HG02588 (cell line): Measurements from ENCODE around the gene ERCC1.

Experiments
- ATAC-seq: cut with Tn5 transposase; IDR thresholded peaks from one replicate; pipeline ENCODE4 v1.9.1; 2021; ENCODE audit warnings: mild to moderate bottlenecking, moderate library complexity; ENCODE audit not compliant: unreplicated experiment

The ERCC1 gene

DNA sequence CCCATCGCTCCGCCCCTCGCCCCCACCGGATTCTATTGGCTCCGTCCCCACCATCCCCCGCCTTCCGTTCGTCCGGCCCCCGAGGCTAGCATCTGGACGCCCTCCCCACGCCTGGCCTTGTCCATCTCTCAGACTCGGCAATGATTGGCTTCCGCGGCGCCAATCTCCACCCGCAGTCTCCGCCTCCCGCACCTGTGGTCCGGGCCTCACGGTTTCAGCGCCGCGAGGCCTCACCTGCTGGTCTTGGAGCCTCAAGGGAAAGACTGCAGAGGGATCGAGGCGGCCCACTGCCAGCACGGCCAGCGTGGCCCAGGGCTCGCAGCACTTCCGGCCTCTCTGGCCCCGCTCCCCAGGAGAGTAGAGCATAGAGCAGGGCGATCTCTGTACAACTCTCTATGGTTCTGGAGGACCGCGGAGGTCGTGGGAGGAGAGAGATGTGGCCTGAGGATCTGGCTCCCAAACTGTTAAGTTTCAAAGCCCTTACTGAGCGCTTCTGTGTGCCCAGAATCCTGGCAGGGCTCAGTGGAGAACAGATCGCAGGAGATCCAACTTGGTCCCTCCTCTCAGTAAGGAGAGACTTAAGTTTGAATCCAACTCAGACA lies at the start of gene ERCC1:
Gene ERCC1 (minus strand): TSS at position 329 of the 602 bp plus-strand sequence. CDS start 543 bp downstream, outside the sequence.
- peak; percentile 57 for ATAC-seq

DNA sequence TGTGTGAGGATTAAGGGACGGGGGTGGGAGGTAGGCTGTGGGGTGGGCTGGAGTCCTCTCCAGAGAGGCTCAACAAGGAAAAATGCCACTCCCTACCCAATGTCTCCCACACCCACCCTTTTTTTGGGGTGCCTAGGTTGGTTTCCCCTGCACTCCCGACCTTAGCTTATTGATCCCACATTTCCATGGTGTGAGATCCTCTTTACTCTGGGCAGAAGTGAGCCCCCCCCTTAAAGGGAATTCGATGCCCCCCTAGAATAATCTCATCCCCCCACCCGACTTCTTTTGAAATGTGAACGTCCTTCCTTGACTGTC lies 49.6 kb upstream of the ERCC1 start:
- ATAC-seq, result no peak

DNA sequence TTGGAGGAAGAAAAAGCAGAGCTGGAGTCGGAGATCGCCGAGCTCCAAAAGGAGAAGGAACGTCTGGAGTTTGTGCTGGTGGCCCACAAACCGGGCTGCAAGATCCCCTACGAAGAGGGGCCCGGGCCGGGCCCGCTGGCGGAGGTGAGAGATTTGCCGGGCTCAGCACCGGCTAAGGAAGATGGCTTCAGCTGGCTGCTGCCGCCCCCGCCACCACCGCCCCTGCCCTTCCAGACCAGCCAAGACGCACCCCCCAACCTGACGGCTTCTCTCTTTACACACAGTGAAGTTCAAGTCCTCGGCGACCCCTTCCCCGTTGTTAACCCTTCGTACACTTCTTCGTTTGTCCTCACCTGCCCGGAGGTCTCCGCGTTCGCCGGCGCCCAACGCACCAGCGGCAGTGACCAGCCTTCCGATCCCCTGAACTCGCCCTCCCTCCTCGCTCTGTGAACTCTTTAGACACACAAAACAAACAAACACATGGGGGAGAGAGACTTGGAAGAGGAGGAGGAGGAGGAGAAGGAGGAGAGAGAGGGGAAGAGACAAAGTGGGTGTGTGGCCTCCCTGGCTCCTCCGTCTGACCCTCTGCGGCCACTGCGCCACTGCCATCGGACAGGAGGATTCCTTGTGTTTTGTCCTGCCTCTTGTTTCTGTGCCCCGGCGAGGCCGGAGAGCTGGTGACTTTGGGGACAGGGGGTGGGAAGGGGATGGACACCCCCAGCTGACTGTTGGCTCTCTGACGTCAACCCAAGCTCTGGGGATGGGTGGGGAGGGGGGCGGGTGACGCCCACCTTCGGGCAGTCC lies 49.0 kb upstream of the ERCC1 start:
- no peak for ATAC-seq

DNA sequence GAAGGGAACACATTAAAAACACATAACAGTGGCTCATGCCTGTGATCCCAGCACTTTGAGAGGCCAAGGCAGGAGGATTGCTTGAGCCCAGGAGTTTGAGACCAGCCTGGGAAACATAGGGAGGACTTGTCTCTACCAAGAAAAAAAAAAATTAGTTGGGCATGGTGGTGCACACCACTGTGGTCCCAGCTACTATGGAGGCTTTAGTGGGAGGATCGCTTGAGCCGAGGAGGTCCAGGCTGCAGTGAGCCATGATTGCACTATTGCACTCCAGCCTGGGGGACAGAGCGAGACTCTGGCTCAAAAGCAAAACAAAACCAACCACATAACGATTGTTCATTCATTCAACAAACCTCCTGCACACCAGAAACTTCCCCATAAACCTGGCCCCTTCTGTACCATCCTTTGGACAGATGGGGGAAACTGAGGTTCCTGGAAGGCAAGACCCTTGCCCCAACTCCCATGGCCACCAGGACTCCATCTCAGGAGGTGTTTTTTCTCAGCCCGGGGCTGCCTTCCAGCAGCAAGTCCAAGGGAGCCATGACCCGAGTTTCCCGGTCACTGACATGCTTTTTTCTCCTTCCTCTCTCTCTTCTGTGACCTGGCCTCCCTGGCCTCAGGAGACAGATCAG lies 48.3 kb upstream of the ERCC1 start:
- ATAC-seq, result no peak

DNA sequence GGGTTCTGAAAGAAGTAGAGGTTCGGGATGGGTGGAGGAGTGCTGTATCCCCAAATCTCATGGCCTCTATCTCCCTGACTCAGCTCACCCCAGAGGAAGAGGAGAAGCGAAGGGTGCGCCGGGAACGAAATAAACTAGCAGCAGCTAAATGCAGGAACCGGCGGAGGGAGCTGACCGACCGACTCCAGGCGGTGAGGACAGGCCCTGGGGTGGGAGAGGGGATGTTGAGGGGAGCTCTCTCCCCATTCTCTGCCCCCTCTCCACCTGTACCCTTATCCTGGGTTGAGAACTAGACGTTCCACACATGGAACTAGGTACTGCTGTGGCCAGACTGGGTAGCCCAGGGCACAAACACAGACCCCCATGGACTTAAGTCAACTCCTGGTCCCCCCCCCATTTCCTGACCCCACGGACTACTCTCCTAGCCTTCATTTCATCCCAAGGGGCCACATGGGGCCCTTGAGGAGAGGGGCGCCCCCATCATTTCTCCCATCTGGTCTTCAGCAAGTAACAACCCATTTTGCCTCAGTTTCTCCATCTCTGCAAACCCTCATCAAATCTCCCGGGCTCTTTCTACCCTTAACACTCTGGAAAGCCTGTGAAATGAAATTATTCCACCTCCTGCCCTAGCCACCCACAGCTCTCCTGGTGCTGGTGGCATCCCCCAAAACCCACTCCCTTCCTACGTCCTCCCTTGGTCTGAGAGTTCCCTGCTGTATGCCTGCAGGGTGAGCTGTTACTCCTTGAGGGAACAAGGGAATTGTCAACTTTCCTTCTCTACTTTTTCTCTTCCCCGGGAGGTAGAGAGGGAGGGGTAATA lies 47.6 kb upstream of the ERCC1 start:
- no peak for ATAC-seq

DNA sequence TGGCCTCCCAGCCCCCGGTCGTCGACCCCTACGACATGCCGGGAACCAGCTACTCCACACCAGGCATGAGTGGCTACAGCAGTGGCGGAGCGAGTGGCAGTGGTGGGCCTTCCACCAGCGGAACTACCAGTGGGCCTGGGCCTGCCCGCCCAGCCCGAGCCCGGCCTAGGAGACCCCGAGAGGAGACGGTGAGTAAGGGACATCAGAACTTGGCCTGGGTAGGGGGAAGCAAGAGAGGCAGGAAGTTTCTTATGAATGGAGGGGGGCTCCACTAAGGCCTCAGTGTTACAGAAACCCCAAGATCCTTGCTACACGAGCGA lies 47.0 kb upstream of the ERCC1 start:
- no peak for ATAC-seq

DNA sequence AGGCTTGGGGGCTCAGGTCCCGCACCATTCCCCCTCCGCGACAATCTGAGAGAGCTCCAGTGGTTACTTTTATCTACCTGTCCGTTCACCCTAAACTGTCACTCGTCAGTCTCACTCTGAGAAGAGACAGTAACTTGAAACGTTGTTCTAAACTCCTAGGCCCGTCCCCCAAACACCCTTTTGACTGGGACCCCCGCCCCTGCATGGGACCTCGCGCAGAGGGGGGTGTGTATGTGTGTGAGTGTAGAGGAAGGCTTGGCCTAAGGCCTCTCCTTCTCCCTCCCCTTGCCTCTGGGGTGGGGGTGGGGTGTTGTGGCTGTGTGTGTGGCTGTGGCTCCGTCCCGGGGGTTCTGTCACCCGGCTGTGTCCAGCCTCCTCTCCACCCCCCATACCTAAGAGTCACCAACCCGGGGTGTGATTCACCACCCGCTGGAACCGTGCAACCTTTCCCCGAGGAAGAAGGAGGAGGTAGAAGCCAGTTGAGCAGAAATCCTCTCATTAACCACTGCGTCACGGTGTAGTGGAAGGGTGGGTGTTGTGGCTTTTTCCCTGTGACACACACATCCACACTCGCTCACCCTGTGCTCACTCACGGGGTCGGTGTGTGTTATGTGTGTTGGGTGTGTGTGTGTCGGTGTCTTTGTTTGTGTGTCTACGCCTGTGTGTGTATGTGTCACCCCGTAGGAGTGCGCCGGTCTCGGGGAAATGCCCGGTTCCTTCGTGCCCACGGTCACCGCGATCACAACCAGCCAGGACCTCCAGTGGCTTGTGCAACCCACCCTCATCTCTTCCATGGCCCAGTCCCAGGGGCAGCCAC lies 46.4 kb upstream of the ERCC1 start:
- ATAC-seq, result no peak

DNA sequence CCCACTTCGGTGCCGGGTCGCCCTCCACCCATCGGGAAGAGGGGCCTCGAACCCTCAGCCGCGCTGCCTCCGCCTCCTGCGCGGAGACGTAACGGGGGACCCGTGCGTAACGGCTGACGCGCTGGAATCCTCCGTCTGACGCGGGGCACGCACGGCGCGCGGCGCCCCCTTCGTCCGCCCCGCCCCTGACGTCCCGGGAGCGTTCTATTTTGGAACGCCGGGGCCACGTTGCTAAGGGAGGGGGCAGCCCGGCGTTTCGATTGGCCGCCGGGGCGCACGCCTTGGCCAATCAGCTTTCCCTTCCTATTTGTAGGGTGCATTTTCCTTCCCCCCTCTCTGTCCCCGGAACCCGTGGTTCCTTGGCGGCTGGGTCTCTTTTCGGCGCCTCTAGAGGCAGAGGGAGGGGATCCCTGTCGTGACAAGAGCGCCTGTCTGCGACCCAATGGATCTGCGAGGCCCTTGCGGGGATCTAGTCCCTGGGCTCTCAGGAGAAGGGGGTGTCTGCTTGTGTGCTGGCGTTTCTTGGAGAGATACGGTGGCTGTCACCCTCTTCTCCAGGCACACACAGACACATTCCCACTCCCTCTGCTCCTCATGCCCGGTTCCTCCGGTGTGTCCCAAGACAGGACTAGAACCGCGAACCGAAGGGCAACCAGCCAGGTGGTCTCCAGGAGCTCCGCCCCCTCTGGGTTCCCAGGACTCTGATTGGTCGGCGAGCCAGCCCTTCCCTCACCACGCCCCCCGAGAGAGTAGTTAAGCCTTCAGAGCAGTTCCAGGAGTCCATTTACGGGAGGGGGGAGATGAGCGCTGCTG lies 45.6 kb upstream of the ERCC1 start:
- peak; percentile 52 for ATAC-seq

DNA sequence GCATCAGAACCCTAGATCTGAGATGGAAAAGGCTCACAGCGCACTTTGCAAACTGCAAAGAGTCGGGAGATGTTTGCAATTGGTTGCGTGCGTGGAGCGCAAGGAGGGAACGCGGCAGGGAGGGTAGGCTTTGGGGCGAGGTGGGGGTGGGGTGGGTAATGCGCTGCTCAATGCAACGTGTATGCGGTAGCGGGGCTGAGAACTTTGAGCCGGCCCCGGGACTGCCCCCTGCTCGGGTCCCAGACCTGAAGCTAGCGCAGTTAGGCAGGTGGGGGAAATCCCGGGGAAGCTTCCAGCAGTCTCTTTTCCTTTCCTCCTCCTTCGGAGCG lies 45.0 kb upstream of the ERCC1 start:
- no peak for ATAC-seq

DNA sequence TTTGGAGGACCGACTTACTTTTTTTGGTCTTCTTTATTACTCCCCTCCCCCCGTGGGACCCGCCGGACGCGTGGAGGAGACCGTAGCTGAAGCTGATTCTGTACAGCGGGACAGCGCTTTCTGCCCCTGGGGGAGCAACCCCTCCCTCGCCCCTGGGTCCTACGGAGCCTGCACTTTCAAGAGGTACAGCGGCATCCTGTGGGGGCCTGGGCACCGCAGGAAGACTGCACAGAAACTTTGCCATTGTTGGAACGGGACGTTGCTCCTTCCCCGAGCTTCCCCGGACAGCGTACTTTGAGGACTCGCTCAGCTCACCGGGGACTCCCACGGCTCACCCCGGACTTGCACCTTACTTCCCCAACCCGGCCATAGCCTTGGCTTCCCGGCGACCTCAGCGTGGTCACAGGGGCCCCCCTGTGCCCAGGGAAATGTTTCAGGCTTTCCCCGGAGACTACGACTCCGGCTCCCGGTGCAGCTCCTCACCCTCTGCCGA lies 44.5 kb upstream of the ERCC1 start:
- no peak for ATAC-seq

DNA sequence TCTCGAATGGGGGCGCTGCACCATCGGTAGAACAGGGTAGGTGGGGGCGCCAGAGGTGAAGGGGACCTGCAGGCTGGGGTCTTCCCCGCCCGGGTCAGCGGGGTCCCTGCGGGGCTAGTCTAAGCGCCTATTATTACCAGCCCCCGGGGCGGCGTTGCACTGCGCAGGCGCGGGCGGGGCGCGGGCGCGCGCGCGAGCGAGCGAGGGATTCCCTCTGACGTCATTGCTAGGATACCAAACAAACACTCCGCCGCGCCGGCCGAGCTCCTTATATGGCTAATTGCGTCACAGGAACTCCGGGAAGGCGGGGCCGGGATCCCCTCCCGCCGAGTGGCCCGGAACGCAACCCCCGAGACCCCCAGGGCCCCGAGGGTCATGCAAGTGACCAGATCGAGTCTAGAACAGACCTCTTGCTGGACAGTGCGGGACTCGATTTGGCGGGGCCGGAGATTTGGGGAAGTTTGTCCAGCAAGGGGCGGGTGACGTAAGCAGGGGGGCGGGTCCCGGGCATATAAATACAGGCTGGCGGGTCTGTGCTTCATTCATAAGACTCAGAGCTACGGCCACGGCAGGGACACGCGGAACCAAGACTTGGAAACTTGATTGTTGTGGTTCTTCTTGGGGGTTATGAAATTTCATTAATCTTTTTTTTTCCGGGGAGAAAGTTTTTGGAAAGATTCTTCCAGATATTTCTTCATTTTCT lies 43.9 kb upstream of the ERCC1 start, which contains the start of gene FOSB:
Gene FOSB (plus strand): TSS at position 541 of the 703 bp plus-strand sequence. CDS start 591 bp downstream, outside the sequence.
- ATAC-seq, result peak; percentile 39

DNA sequence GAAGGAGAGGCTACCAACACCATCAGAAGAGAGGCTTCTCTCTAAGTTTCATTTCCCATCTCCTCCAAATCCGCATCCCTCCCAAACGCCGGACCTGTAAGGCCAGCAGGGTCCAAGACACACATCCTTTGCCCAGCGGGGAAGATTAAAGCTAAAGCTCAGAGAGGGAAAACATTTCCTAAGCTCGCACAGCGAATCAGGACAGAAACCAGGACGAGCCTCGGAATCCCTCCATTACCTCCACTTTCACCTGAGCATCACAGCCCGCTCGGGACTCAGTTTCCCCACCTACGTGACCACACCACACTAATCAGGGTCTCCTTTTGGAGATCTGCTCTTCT lies 43.4 kb upstream of the ERCC1 start:
- ATAC-seq, result no peak

DNA sequence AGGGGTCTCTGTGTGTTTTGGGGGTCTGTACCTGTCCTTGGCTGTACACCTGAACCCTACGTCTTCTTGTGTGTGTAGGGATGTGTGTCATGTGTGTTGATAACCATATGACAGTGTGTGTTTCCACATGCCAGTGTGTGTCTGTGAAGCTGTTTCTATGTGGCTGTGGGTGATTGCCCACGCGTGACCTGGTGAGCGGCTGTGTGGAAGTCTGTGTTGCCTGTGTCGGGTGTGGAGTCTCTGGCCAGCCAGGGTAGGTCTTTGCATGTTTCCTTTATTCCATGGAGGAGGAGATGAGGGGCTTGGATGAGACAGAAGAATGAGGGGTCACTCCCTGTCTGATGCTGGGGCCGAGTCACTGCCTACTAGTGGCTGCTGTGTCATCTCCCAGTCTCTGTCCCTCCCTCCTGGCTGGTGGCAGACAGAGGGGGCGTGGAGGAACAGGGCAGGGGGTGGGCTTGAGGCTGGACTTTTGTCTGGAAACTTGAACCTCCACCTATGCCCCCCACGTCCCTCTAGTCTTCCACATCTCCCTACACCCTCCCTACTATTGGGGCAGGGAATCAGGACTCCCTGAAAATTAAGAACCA lies 41.2 kb upstream of the ERCC1 start:
- ATAC-seq, result no peak

DNA sequence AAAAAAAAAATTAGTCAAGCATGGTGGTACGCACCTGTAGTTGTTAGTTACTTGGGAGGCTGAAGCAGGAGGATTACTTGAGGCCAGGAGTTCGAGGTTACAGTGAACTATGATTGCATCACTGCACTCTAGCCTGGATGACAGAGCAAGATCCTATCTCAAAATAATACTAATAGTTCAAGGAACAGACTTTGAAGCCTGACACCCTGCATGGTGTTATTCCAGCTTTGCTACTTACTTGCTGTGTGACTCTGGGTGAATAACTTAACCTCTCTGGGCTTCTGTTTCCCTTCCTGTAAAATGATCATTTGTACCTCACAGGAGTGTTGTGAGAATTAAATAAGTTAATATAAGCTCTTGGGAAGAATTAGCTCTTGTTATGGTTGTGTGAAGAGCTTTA lies 40.6 kb upstream of the ERCC1 start:
- ATAC-seq, result no peak

DNA sequence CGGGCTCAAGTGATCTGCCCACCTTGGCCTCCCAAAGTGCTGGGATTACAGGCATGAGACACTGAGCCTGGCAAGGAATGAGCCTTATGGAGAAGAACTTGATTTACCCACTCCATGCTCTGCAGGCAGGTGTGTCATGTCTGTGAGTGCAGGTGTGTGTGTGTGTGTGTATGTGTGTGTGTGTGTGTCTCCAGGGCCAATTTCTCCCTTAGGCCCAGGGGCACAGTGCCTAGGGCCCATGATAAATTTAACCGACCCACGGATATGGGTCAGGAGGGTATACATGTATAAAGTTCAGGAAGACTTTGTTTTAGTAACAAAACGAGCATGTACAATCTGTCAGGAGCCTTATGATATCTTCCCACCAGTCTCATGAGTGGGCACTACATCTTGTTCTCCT lies 39.5 kb upstream of the ERCC1 start:
- no peak for ATAC-seq

DNA sequence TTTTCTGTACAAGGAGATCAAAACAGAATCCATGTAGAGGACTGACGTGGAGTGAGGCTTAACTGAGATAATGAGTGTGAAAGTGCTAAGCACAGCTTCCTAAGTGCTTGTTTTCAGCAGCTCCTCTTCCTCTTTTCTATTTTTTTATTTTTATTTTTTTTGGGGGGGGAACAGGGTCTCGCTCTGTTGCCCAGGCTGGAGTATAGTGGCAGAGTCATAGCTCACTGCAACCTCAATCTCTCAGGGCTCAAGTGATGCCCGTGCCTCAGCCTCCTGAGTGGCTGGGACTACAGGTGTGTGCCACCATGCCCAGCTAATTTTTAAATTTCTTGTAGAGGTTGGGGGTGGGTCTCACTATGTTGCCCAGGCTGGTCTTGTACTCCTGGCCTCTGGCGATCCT lies 38.5 kb upstream of the ERCC1 start:
- ATAC-seq, result no peak

DNA sequence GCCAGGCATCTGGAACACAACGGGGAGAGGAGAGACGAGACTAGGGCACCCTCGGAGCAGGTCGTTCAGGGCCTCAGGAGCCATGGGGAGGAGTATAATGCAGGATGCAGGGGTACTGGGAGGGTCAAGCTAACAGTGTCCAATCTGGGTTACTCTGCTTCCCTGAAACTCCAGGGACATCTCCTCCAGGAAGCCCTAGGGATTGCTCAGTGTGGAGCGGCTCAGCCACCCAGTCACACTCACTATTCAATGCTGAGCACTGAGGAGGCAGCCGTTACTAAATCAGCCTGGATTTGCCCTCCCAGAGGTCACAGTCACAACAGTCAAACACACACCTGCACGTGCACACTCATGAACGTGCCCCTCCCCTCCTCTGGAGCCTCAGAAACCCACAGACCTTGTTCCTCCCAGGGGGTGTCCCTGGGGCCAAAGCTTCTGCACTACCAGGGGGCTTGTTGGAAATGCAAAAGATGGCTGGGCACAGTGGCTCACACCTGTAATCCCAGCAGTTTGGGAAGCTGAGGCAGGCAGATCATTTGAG lies 37.2 kb upstream of the ERCC1 start:
- ATAC-seq, result no peak

DNA sequence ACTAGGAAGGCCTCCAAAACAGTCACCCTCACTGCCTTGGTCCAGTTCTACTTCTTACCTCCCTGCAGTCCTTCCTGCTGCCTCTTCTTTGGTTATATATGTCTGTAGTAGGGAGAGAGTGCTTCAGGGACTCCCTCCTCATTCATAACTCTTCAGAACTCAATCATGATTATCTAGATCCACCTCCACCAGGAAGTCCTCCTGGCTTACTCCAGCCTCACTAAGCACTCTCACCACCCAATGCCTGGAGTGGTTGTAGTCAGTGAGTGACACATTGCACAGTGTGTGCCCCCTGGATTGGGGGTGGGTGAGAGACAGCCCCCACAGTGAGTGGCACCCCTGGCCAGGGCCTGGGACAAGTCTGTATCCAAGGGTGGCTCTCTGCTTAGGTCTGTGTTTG lies 34.1 kb upstream of the ERCC1 start:
- ATAC-seq, result no peak

DNA sequence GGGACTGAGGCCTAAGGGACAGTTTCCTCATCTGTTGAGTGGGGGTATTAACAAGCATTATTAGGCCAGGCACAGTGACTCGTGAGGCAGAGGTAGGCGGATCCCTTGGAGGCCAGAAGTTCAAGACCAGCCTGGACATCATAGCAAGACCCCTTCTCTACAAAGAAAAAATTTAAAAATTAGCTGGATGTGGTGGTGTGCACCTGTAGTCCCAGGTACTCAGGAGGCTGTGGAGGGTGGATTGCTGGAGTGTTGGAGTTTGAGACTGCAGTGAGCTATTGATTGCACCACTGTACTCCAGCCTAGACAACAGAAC lies 32.7 kb upstream of the ERCC1 start:
- ATAC-seq, result no peak
